ENCODE results near the gene AKAP17A. TPM values are rescaled to one million over a fixed set of nuclear protein-coding genes. Genes with fewer than 3 reads are reported as not detected.

Gene AKAP17A
- total and polyA plus RNA-seq, 2 donors (not counting 1 experiment from before 2014, with no cell fraction given): 9.3 to 17.8 TPM

DNA sequence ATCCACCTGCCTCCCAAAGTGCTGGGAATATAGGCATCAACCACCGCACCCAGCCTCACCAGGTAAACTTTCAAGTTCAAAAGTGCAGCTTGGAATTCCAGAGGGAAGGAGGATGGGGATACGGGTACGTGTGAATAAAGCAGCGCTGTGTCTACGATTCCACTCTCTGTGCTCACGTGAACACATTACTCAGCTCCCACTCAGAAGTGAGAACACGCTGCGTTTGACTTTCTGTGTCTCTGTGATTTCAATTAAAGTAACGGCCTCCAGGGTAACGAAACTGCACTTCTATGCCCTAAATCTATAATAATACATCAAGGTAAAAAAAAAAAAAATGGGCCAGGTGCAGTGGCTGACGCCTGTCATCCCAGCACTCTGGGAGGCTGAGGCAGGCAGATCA, 15.1 kb downstream of the AKAP17A start:
- H4K20me1 ChIP-seq (ENCODE audit: control insufficient read depth, extremely low read depth, insufficient read depth, low read length): no peaks in the 10 kb centered on the region
- H3K4me3 ChIP-seq (replicated peaks in 1 of 4; ENCODE audit: control extremely low read depth in 1 of 4, insufficient read depth in 1 of 4, low read depth in 3 of 4, low read length in 4 of 4): no peak overlapping the region
- H3K4me2 ChIP-seq (ENCODE audit: extremely low read depth, insufficient read depth, low read length): no peak overlapping the region
- H3K36me3 ChIP-seq (ENCODE audit: control insufficient read depth, insufficient read depth, low read length): peaks cover 5% of the 10 kb centered on the region
- no peak overlapping the region for H3K27ac ChIP-seq (ENCODE audit: insufficient read depth, low read length)
- no peak overlapping the region for H3K9ac ChIP-seq (ENCODE audit: insufficient read depth, low read length)
- H3K79me2 ChIP-seq (ENCODE audit: control insufficient read depth, insufficient read depth, low read length): no peaks in the 10 kb centered on the region
- no peaks in the 10 kb centered on the region for H3K4me1 ChIP-seq (ENCODE audit: control insufficient read depth, extremely low read depth, insufficient read depth, low read length)
- no peaks in the 10 kb centered on the region for H3K9me3 ChIP-seq (ENCODE audit: control insufficient read depth, insufficient read depth, low read depth, low read length)
- H2AFZ ChIP-seq (ENCODE audit: low read length): no peak overlapping the region
- TF ChIP-seq, protein P1, sequence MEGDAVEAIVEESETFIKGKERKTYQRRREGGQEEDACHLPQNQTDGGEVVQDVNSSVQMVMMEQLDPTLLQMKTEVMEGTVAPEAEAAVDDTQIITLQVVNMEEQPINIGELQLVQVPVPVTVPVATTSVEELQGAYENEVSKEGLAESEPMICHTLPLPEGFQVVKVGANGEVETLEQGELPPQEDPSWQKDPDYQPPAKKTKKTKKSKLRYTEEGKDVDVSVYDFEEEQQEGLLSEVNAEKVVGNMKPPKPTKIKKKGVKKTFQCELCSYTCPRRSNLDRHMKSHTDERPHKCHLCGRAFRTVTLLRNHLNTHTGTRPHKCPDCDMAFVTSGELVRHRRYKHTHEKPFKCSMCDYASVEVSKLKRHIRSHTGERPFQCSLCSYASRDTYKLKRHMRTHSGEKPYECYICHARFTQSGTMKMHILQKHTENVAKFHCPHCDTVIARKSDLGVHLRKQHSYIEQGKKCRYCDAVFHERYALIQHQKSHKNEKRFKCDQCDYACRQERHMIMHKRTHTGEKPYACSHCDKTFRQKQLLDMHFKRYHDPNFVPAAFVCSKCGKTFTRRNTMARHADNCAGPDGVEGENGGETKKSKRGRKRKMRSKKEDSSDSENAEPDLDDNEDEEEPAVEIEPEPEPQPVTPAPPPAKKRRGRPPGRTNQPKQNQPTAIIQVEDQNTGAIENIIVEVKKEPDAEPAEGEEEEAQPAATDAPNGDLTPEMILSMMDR (conservative IDR thresholded peaks at IDR 0.05 in 1 of 2, IDR thresholded peaks at IDR 0.05 in 1 of 2; ENCODE audit: low read depth in 1 of 2, low read length in 2 of 2): no peak
- no peak for TF ChIP-seq EZH2 (IDR thresholded peaks at IDR 0.05; ENCODE audit: low read length, missing control alignments)
- DNase-seq (ENCODE audit: low read depth in 2 of 2): no peak
- no peaks in the 10 kb centered on the region for H3K27me3 ChIP-seq (ENCODE audit: control insufficient read depth, insufficient read depth, low read length)

DNA sequence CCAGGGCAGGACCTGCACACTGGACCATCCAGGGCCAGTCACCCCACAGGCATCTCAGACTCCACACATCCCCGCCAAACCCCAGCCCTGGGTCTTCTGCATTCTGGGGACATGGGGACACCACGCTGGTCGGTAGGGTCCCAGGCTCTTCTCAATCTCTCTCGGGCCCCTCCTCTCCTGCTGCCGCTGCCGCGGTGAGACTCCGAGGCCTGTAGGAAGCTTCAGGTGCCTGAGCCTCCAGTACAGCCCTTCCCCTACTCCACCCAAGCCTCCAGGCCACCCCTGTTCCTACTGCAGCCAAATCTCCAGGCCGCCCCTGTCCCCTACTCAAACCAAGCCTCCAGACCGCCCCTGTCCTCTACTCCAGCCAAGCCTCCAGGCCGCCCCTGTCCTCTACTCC, 17.9 kb downstream of the AKAP17A start:
- H2AFZ ChIP-seq (ENCODE audit: low read length): no peak overlapping the region
- no peak for DNase-seq (ENCODE audit: low read depth in 2 of 2)
- no peak overlapping the region for H3K4me2 ChIP-seq (ENCODE audit: extremely low read depth, insufficient read depth, low read length)
- no peaks in the 10 kb centered on the region for H3K79me2 ChIP-seq (ENCODE audit: control insufficient read depth, insufficient read depth, low read length)
- no peaks in the 10 kb centered on the region for H3K4me1 ChIP-seq (ENCODE audit: control insufficient read depth, extremely low read depth, insufficient read depth, low read length)
- no peaks in the 10 kb centered on the region for H3K9me3 ChIP-seq (ENCODE audit: control insufficient read depth, insufficient read depth, low read depth, low read length)
- H3K36me3 ChIP-seq (ENCODE audit: control insufficient read depth, insufficient read depth, low read length): no peaks in the 10 kb centered on the region
- H3K27ac ChIP-seq (ENCODE audit: insufficient read depth, low read length): no peak overlapping the region
- H3K9ac ChIP-seq (ENCODE audit: insufficient read depth, low read length): no peak overlapping the region
- TF ChIP-seq EZH2 (IDR thresholded peaks at IDR 0.05; ENCODE audit: low read length, missing control alignments): no peak
- no peak overlapping the region for H3K4me3 ChIP-seq (replicated peaks in 1 of 4; ENCODE audit: control extremely low read depth in 1 of 4, insufficient read depth in 1 of 4, low read depth in 3 of 4, low read length in 4 of 4)
- H3K27me3 ChIP-seq (ENCODE audit: control insufficient read depth, insufficient read depth, low read length): no peaks in the 10 kb centered on the region
- no peaks in the 10 kb centered on the region for H4K20me1 ChIP-seq (ENCODE audit: control insufficient read depth, extremely low read depth, insufficient read depth, low read length)

DNA sequence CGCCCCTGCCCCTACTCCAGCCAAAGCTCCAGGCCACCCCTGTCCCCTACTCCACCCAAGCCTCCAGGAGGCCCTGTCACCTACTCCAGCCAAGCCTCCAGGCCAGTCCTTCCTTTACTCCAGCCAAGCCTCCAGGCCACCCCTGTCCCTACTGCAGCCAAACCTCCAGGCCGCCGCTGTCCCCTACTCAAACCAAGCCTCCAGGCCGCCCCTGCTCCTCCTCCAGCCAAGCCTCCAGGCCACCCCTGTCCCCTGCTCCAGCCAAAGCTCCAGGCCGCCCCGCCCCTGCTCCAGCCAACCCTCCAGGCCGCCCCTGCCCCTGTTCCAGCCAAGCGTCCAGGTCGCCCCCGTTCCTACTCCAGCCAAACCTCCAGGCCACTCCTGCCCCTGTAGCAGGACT, 18.4 kb downstream of the AKAP17A start:
- H3K9me3 ChIP-seq (ENCODE audit: control insufficient read depth, insufficient read depth, low read depth, low read length): no peaks in the 10 kb centered on the region
- no peaks in the 10 kb centered on the region for H3K36me3 ChIP-seq (ENCODE audit: control insufficient read depth, insufficient read depth, low read length)
- no peaks in the 10 kb centered on the region for H3K79me2 ChIP-seq (ENCODE audit: control insufficient read depth, insufficient read depth, low read length)
- TF ChIP-seq EZH2 (IDR thresholded peaks at IDR 0.05; ENCODE audit: low read length, missing control alignments): no peak
- TF ChIP-seq, protein P1 (conservative IDR thresholded peaks at IDR 0.05 in 1 of 2, IDR thresholded peaks at IDR 0.05 in 1 of 2; ENCODE audit: low read depth in 1 of 2, low read length in 2 of 2): no peak
- no peaks in the 10 kb centered on the region for H3K27me3 ChIP-seq (ENCODE audit: control insufficient read depth, insufficient read depth, low read length)
- H3K27ac ChIP-seq (ENCODE audit: insufficient read depth, low read length): no peak overlapping the region
- no peaks in the 10 kb centered on the region for H4K20me1 ChIP-seq (ENCODE audit: control insufficient read depth, extremely low read depth, insufficient read depth, low read length)
- no peaks in the 10 kb centered on the region for H3K4me1 ChIP-seq (ENCODE audit: control insufficient read depth, extremely low read depth, insufficient read depth, low read length)
- no peak overlapping the region for H3K9ac ChIP-seq (ENCODE audit: insufficient read depth, low read length)
- DNase-seq (ENCODE audit: low read depth in 2 of 2): no peak
- no peak overlapping the region for H3K4me2 ChIP-seq (ENCODE audit: extremely low read depth, insufficient read depth, low read length)
- H2AFZ ChIP-seq (ENCODE audit: low read length): no peak overlapping the region
- H3K4me3 ChIP-seq (replicated peaks in 1 of 4; ENCODE audit: control extremely low read depth in 1 of 4, insufficient read depth in 1 of 4, low read depth in 3 of 4, low read length in 4 of 4): no peak overlapping the region

Data from fibroblast of lung (primary cell).